ENCODE measurements around the gene DPCD. TPM values are rescaled to one million over a fixed set of nuclear protein-coding genes. Genes with fewer than 3 reads are reported as not detected.

DPCD gene
- total and polyA plus RNA-seq, 2 experiments from 2014 or later = 161 to 257 TPM

DNA sequence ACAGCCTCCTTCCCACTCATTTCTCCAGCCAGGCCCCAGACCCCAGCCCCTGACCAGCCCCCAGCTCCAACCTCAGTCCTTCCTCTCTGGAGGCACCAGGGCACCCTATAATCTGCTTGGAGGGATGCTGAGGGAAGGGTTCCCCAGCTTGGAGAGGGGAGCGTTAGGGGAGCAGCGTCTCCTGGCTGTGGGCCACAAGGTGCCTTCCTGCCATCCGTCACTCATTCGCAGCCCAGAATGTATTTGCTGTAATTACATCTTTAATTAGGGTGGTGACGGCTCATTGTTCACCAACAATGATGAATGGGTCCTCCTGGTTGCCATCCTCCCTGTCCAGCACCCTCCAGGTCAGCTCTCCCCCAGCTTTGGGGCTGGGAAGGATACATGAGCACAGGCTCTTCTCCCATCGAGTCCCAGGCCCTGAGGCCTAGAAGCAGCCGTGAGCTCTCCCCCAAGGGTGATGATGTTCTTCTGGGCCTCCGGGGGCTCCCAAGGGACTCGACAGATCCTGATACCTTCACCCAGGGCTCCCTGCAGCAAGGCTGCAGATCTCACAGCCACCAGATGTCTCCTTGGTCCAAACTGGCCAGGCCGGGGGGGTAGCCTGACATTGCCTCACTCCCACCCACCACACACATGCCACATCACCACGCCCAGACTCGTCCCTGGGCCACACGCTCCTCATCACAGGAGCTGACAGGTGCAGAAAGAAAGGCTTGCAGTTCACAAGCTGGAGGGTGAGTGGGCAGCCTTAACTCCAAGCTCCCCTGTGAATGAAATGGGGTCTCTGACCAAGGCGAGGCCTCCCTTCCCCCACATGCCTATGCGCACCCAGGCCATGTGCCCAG lies 26.8 kb upstream of the DPCD start:
- Histone ChIP-seq H3K27me3 (no peaks in the 10 kb centered on the region), H3K36me3 (no peaks in the 10 kb centered on the region), H3K27ac (no peak overlapping the region), H3K4me3 (no peak overlapping the region), H3K9me3 (ENCODE audit: low read depth) (no peaks in the 10 kb centered on the region), H3K4me1 (ENCODE audit: low read depth) (no peaks in the 10 kb centered on the region)
- TF ChIP-seq, protein P1, sequence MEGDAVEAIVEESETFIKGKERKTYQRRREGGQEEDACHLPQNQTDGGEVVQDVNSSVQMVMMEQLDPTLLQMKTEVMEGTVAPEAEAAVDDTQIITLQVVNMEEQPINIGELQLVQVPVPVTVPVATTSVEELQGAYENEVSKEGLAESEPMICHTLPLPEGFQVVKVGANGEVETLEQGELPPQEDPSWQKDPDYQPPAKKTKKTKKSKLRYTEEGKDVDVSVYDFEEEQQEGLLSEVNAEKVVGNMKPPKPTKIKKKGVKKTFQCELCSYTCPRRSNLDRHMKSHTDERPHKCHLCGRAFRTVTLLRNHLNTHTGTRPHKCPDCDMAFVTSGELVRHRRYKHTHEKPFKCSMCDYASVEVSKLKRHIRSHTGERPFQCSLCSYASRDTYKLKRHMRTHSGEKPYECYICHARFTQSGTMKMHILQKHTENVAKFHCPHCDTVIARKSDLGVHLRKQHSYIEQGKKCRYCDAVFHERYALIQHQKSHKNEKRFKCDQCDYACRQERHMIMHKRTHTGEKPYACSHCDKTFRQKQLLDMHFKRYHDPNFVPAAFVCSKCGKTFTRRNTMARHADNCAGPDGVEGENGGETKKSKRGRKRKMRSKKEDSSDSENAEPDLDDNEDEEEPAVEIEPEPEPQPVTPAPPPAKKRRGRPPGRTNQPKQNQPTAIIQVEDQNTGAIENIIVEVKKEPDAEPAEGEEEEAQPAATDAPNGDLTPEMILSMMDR (IDR thresholded peaks at IDR 0.05; ENCODE audit: low read depth, low read length) = no peak
- no peak for DNase-seq (ENCODE audit: low read depth in 1 of 2, low spot score in 1 of 2)

GRCh38 chr10:101562231-101562630 lies 25.9 kb upstream of the DPCD start:
- H3K4me1 ChIP-seq (ENCODE audit: low read depth) = no peaks in the 10 kb centered on the region
- no peak for DNase-seq (ENCODE audit: low read depth in 1 of 2, low spot score in 1 of 2)
- TF ChIP-seq, protein P1 (IDR thresholded peaks at IDR 0.05; ENCODE audit: low read depth, low read length) = no peak

GRCh38 chr10:101563007-101563406 lies 25.1 kb upstream of the DPCD start:
- H3K4me1 ChIP-seq (ENCODE audit: low read depth) = no peaks in the 10 kb centered on the region
- H3K27ac ChIP-seq = no peak overlapping the region
- no peaks in the 10 kb centered on the region for H3K9me3 ChIP-seq (ENCODE audit: low read depth)
- TF ChIP-seq, protein P1 (IDR thresholded peaks at IDR 0.05; ENCODE audit: low read depth, low read length) = no peak
- DNase-seq (ENCODE audit: low read depth in 1 of 2, low spot score in 1 of 2) = no peak
- H3K27me3 ChIP-seq = no peaks in the 10 kb centered on the region
- H3K36me3 ChIP-seq = no peaks in the 10 kb centered on the region
- no peak overlapping the region for H3K4me3 ChIP-seq

More at GRCh38 chr10:101562231-101562630, 25.9 kb upstream of the DPCD start:
- H3K4me3 ChIP-seq = no peak overlapping the region
- H3K27ac ChIP-seq = no peak overlapping the region
- H3K9me3 ChIP-seq (ENCODE audit: low read depth) = no peaks in the 10 kb centered on the region
- no peaks in the 10 kb centered on the region for H3K36me3 ChIP-seq
- H3K27me3 ChIP-seq = no peaks in the 10 kb centered on the region

GRCh38 chr10:101563497-101564040 lies 24.6 kb upstream of the DPCD start:
- Histone ChIP-seq H3K36me3 (no peaks in the 10 kb centered on the region), H3K27ac (no peak overlapping the region), H3K27me3 (peaks cover under 1% of the 10 kb centered on the region), H3K4me1 (ENCODE audit: low read depth) (no peaks in the 10 kb centered on the region), H3K4me3 (no peak overlapping the region), H3K9me3 (ENCODE audit: low read depth) (no peaks in the 10 kb centered on the region)
- TF ChIP-seq, protein P1 (IDR thresholded peaks at IDR 0.05; ENCODE audit: low read depth, low read length) = no peak
- no peak for DNase-seq (ENCODE audit: low read depth in 1 of 2, low spot score in 1 of 2)

- H3K9me3 ChIP-seq (ENCODE audit: low read depth) = no peaks in the 10 kb centered on the region
- TF ChIP-seq, protein P1 (IDR thresholded peaks at IDR 0.05; ENCODE audit: low read depth, low read length) = no peak
- no peak for DNase-seq (ENCODE audit: low read depth in 1 of 2, low spot score in 1 of 2)
- H3K4me3 ChIP-seq = no peak overlapping the region
- no peak overlapping the region for H3K27ac ChIP-seq
- no peaks in the 10 kb centered on the region for H3K4me1 ChIP-seq (ENCODE audit: low read depth)
- peaks cover 3% of the 10 kb centered on the region for H3K27me3 ChIP-seq
- no peaks in the 10 kb centered on the region for H3K36me3 ChIP-seq
Observed at GRCh38 chr10:101564490-101564991, 23.6 kb upstream of the DPCD start.

Measured in cardiac muscle cell (in vitro differentiated cells and primary cell).